ENCODE measurements around the gene ENC1.

DNA sequence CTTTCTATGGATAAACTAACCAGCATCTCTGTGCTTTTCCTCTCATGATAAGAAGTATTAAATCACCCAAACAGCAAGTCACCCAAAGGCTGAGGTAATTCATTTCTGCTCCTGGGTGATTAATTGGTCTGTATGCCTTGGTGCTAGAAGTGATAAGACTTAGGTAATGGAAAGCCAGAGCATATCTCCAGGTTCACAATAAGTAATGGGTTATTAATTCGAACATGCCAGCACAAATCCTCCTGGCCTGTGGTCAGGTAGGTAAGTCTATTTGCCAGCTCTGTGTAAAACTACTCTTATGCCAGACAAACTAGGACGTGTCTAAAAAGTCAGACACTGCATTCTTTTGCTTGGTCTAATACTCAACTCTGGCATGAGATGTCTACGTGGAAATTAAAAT, 11.2 kb upstream of the ENC1 start:
- TF ChIP-seq GATA3 (IDR thresholded peaks at IDR 0.05; ENCODE audit: low read depth, low read length): no peak
- TF ChIP-seq GATA2 (IDR thresholded peaks at IDR 0.05; ENCODE audit: low read depth, low read length): no peak
